Adrenal gland (tissue), 5 donors: ENCODE results near the gene NUP133.

ENCODE experiments used
- POLR2A ChIP-seq, 2 donors: fragments of 450-650 bp; IDR thresholded peaks; one replicate each; pipeline ENCODE4 v1.6.1; 2017; ENCODE audit warnings: antibody characterized with exemption in 2 of 2, mild to moderate bottlenecking in 2 of 2, moderate library complexity in 1 of 2
- TF ChIP-seq, protein P1 (sequence below), 6 experiments: fragments of 450-650 bp in 4 of 6; fragments of 200-600 bp in 2 of 6; sonication (generic) in 1 of 6; IDR thresholded peaks; 1 replicate in 5 of 6; 2 replicates in 1 of 6; pipeline versions ENCODE4 v1.5.1 to v1.8.0; 2016 to 2021; ENCODE audit warnings: antibody characterized with exemption in 6 of 6, mild to moderate bottlenecking in 2 of 6, moderate library complexity in 1 of 6
- donor health status: DM: no; HTN: no; CAD: no.

DNA sequence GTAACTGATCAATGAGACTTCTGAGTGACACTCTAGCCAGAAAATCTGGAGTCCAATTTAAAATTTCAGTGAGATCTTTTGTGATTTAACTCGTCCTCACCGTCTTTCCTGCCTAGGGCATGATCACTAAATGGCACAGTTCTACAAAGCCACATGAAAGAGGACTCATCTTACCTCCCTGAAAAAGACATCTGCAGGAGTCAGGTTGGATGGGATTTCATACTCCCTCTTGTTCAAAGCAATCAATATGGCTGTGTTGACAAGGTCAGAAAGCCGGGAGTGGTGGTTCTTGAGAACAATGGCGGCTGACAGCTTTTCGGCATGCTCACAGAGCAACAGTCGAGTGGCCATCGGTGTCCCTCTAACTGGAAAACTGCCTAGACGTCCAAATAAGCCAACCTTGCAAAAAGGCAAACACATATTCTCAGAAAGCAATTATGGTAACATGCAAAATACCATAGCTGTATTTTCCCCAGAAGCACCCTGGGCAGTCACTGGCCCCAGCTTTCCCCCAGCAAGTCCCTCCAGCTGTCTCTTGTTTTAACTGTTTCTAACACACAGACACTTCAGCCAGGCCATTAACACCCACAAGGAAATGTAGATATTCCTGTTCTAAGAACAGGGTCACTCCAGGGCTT is 37.6 kb downstream of the NUP133 start:
- TF ChIP-seq, protein P1, sequence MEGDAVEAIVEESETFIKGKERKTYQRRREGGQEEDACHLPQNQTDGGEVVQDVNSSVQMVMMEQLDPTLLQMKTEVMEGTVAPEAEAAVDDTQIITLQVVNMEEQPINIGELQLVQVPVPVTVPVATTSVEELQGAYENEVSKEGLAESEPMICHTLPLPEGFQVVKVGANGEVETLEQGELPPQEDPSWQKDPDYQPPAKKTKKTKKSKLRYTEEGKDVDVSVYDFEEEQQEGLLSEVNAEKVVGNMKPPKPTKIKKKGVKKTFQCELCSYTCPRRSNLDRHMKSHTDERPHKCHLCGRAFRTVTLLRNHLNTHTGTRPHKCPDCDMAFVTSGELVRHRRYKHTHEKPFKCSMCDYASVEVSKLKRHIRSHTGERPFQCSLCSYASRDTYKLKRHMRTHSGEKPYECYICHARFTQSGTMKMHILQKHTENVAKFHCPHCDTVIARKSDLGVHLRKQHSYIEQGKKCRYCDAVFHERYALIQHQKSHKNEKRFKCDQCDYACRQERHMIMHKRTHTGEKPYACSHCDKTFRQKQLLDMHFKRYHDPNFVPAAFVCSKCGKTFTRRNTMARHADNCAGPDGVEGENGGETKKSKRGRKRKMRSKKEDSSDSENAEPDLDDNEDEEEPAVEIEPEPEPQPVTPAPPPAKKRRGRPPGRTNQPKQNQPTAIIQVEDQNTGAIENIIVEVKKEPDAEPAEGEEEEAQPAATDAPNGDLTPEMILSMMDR (IDR thresholded peaks at IDR 0.05): no peak
- no peak for TF ChIP-seq POLR2A (IDR thresholded peaks at IDR 0.05)
